Naive B cell (primary cell): ENCODE data around the gene CAST. TPM values are rescaled to one million over a fixed set of nuclear protein-coding genes. Genes with fewer than 3 reads are reported as not detected.

Experiments used
- ATAC-seq, 2 donors: fragments of 150-1000 bp; cut with Tn5 transposase; 2 replicates each; pipeline ENCODE4 v1.10.0; 2021; ENCODE audit warnings: low read depth in 2 of 2, mild to moderate bottlenecking in 2 of 2, moderate library complexity in 2 of 2
- DNase-seq: peaks from one replicate; pipeline ENCODE4 v3.0.0; 2022
- H3K27ac Mint-ChIP-seq, 6 donors: one replicate each; pipeline ENCODE4 v1.8.0; 2020 to 2022; ENCODE audit warnings: mild to moderate bottlenecking in 6 of 6, mixed read lengths in 6 of 6, moderate library complexity in 5 of 6, inconsistent platforms in 2 of 6
- H3K27me3 Mint-ChIP-seq, 3 donors: one replicate each; pipeline ENCODE4 v1.8.0; 2021 to 2022; ENCODE audit warnings: mixed read lengths in 3 of 3, mild to moderate bottlenecking in 1 of 3
- H3K36me3 Mint-ChIP-seq, 2 donors: one replicate each; pipeline ENCODE4 v1.8.0; 2020 to 2022; ENCODE audit warnings: mixed read lengths in 2 of 2, inconsistent platforms in 1 of 2, mild to moderate bottlenecking in 1 of 2
- H3K4me1 Mint-ChIP-seq, 3 donors: one replicate each; pipeline ENCODE4 v1.8.0; 2020 to 2022; ENCODE audit warnings: mixed read lengths in 3 of 3, inconsistent platforms in 1 of 3, mild to moderate bottlenecking in 1 of 3, moderate library complexity in 1 of 3
- H3K4me3 Mint-ChIP-seq, 8 donors: one replicate each; pipeline ENCODE4 v1.8.0; 2020 to 2022; ENCODE audit warnings: mild to moderate bottlenecking in 8 of 8, mixed read lengths in 8 of 8, moderate library complexity in 8 of 8, inconsistent platforms in 2 of 8
- H3K9me3 Mint-ChIP-seq, 7 donors: one replicate each; pipeline ENCODE4 v1.8.0; 2020 to 2022; ENCODE audit warnings: mixed read lengths in 7 of 7, mild to moderate bottlenecking in 5 of 7, inconsistent platforms in 2 of 7, moderate library complexity in 1 of 7
- polyA plus RNA-seq, 6 donors: library from polyadenylated mRNA; unstranded; fragments of 300-500 nt; fragmentation: Illumina TruSeq; gene quantifications; one replicate each; pipeline ENCODE4 v1.2.3, GENCODE V29; 2021; ENCODE audit warnings: low read depth in 6 of 6

Gene CAST
- polyA plus RNA-seq, 6 donors from 2014 or later = 18.2 to 52.9 (median 37.3) TPM

DNA sequence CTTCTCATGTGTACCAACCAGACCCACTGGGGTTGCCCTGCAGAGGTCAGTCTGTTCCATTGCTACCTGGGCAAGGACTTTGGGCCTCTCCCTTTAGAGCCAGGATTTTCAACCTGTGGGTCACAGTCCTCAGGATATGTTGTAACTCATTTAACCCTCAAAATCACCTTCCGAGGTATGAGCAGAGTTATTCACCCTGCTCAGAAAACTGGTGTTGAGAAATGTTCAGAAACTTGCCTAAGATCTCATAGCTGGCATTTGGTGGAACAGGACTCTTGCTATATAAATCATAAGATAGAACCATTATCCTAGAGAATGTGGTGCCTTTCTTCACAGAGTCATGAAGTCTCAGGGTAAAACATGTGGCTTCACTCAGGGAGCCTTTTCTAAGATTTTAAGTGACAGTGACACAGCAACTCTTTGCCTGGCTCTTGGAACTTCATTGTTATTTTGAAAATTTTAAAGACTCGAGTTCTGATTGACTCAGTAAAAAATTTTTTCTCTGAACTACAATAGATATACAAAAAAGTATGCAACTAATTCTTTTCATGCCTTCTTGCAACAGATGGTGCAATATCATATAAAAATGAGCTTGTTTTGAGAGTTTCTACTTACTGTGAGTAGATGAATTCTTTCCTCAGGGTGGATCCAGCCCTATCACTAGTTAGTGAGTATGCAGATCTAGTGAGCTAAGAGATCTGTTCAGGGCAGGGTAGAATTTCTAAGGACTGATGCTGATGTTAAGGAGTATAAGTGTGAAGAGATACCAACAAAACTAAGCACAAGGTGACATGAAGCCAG lies 29.5 kb downstream of the CAST start:
- DNase-seq (no peak), ATAC-seq (no peak)
- Mint-ChIP-seq H3K9me3 (no peaks in the 10 kb centered on the region), H3K27me3 (no peaks in the 10 kb centered on the region), H3K36me3 (peaks cover 7 to 9% of the 10 kb centered on the region in 2 donors), H3K4me3 (no peak overlapping the region), H3K4me1 (peaks cover 9 to 31% (median 13%) of the 10 kb centered on the region in 3 donors), H3K27ac (no peak overlapping the region)

DNA sequence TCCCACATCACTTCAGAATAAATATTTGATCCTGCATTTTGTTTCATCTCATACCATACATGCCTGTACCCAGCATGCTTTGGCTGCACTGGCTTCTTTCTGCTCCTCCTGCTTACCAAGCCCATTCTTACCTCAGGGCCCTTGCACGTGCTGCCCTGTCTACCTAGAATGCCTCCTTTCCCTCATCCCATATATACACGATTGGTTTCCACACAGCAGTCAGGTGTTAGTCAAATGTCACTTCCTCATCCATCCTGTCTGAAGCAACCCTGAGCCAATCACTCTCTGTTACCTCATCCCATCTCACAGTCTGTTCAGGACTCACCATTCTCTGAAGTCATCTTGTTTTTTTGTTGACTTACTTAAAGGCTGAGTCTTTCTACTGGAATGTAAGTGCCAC lies 30.3 kb downstream of the CAST start:
- Mint-ChIP-seq H3K4me1 (peaks cover 4 to 25% (median 5%) of the 10 kb centered on the region in 3 donors), H3K4me3 (no peak overlapping the region), H3K36me3 (peaks cover 7 to 13% of the 10 kb centered on the region in 2 donors), H3K27me3 (no peaks in the 10 kb centered on the region), H3K27ac (no peak overlapping the region), H3K9me3 (no peaks in the 10 kb centered on the region)
- DNase-seq = no peak
- no peak for ATAC-seq

DNA sequence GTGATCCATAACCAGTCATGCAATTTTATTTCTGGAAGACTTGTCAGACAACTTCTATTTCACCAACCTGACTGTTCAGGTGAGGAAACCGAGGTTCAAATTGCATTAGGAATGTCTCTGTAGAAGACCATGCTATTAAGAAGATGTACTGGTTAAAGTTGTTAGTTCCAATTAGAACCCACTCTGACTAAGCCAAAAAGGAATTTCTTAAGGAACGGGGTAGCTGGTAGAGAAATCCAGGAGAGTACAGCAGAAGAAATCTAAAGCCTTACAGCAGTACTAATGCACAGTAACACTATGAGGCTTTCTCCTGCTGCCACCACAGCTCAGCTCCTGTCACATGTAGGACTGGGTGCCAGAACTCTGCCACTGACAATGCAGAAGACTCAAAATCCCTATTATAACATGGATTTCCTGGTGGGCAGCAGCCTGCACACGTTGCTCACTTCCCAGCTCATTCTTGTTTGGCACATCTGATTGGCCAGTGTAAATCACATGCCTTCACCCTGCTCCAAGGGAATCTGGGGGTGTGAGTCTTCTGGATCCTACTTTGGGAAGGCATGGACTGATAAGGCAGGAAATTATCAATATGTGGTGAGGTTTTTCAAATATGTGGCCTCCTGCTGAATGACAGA lies 37.1 kb downstream of the CAST start:
- ATAC-seq (no peak), DNase-seq (no peak)
- Mint-ChIP-seq H3K4me3 (no peak overlapping the region), H3K36me3 (peaks cover 8 to 17% of the 10 kb centered on the region in 2 donors), H3K27ac (peak overlapping the region in 4 of 6 donors; percentile 18 to 92 (median 46)), H3K27me3 (no peaks in the 10 kb centered on the region), H3K9me3 (no peaks in the 10 kb centered on the region), H3K4me1 (peaks cover 18 to 22% (median 19%) of the 10 kb centered on the region in 3 donors)

- H3K4me1 Mint-ChIP-seq = peaks cover 23 to 30% (median 27%) of the 10 kb centered on the region in 3 donors
- DNase-seq (peak; percentile 75), ATAC-seq (peak; percentile 86 to 87)
- no peaks in the 10 kb centered on the region for H3K27me3 Mint-ChIP-seq
- peak overlapping the region; percentile 85 to 97 (median 93) for H3K4me3 Mint-ChIP-seq
- H3K36me3 Mint-ChIP-seq = peaks cover 6 to 8% of the 10 kb centered on the region in 2 donors
- no peaks in the 10 kb centered on the region for H3K9me3 Mint-ChIP-seq
- peak overlapping the region; percentile 94 to 99 (median 96) for H3K27ac Mint-ChIP-seq
Observed at GRCh38 chr5:96702503-96703383, 40.6 kb downstream of the CAST start.

- Mint-ChIP-seq H3K27me3 (no peaks in the 10 kb centered on the region), H3K4me3 (peak overlapping the region; percentile 85 to 97 (median 93)), H3K9me3 (no peaks in the 10 kb centered on the region), H3K4me1 (peaks cover 21 to 31% (median 27%) of the 10 kb centered on the region in 3 donors), H3K36me3 (peaks cover under 1 to 2% of the 10 kb centered on the region in 2 donors), H3K27ac (peak overlapping the region; percentile 94 to 99 (median 96))
- DNase-seq (peak; percentile 55), ATAC-seq (peak; percentile 78 to 80)
Observed at GRCh38 chr5:96703384-96703920, 41.3 kb downstream of the CAST start.

DNA sequence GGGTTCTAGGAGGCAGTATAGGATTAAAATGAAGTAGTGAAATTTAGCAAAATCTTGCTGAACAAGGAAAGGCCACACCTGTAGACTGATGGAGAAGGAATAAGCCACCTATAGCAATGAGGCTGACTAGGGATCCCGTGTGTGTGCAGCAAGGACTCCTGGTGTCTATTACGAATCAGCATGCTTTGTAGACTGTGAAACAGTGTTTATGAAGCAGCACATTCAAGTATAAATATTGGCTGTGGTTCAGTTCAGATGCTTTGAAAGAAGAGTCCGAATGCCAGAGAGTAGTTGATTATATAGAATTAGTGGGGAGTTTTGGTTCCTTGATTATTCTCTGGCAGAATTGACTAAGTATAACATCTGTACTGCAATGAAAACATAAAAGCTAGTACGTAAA lies 41.8 kb downstream of the CAST start:
- DNase-seq (no peak), ATAC-seq (no peak)
- H3K9me3 Mint-ChIP-seq = no peaks in the 10 kb centered on the region
- peaks cover 26 to 35% (median 27%) of the 10 kb centered on the region in 3 donors for H3K4me1 Mint-ChIP-seq
- H3K36me3 Mint-ChIP-seq = no peaks in the 10 kb centered on the region
- no peaks in the 10 kb centered on the region for H3K27me3 Mint-ChIP-seq
- peak overlapping the region in 5 of 8 donors; percentile 91 to 96 (median 93) for H3K4me3 Mint-ChIP-seq
- H3K27ac Mint-ChIP-seq = peak overlapping the region; percentile 94 to 99 (median 96)

- Mint-ChIP-seq H3K9me3 (no peaks in the 10 kb centered on the region), H3K4me3 (no peak overlapping the region), H3K27ac (peak overlapping the region in 1 of 6 donors; percentile 4), H3K27me3 (no peaks in the 10 kb centered on the region), H3K4me1 (peaks cover 29 to 31% (median 29%) of the 10 kb centered on the region in 3 donors), H3K36me3 (no peaks in the 10 kb centered on the region)
- ATAC-seq = no peak
- DNase-seq = no peak
Observed at GRCh38 chr5:96706433-96707111, 44.4 kb downstream of the CAST start.

- Mint-ChIP-seq H3K27ac (peak overlapping the region in 2 of 6 donors; percentile 39 to 43), H3K4me3 (no peak overlapping the region), H3K9me3 (no peaks in the 10 kb centered on the region), H3K36me3 (peaks cover 0 to 8% of the 10 kb centered on the region in 2 donors), H3K27me3 (no peaks in the 10 kb centered on the region), H3K4me1 (peaks cover 26 to 29% (median 27%) of the 10 kb centered on the region in 3 donors)
- DNase-seq = no peak
- no peak for ATAC-seq
Observed at GRCh38 chr5:96708600-96708999, 46.4 kb downstream of the CAST start.

GRCh38 chr5:96709152-96709821 lies 47.1 kb downstream of the CAST start:
- Mint-ChIP-seq H3K27me3 (no peaks in the 10 kb centered on the region), H3K27ac (peak overlapping the region in 1 of 6 donors; percentile 79), H3K4me3 (no peak overlapping the region), H3K9me3 (no peaks in the 10 kb centered on the region), H3K36me3 (peaks cover 0 to 8% of the 10 kb centered on the region in 2 donors), H3K4me1 (peaks cover 22 to 26% (median 25%) of the 10 kb centered on the region in 3 donors)
- ATAC-seq (no peak), DNase-seq (no peak)

DNA sequence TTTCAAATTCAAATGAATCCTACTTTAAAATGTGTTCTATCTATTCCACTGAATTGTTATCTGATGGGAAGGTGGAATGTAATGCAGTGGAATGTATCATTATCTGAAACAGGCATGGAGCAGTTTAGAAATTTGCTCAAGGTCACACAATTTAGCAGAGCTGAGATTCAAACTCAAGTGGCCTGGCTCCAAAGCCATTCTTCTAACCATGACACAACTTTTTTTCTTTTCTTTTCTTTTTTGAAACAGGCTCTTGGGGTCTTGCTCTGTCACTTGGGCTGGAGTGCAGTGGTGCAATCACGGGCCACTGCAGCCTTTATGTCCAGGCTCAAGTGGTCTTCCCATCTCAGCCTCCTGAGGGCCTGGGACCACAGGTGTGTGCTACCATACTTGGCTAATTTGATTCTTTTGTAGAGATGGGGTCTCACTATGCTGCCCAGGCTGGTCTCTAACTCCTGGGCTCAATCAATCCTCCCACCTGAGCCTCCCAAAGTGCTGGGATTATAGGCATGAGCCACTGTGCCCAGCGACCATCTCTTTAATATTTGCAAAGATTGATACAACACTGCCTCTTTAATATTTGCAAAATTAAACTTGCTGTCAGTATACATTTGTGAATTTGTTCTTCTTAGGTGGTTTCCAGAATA lies 50.0 kb downstream of the CAST start:
- H3K36me3 Mint-ChIP-seq = peaks cover 4 to 21% of the 10 kb centered on the region in 2 donors
- no peaks in the 10 kb centered on the region for H3K9me3 Mint-ChIP-seq
- no peaks in the 10 kb centered on the region for H3K27me3 Mint-ChIP-seq
- no peak for DNase-seq
- no peak overlapping the region for H3K4me3 Mint-ChIP-seq
- H3K27ac Mint-ChIP-seq = peak overlapping the region in 3 of 6 donors; percentile 19 to 77 (median 70)
- no peak for ATAC-seq
- peaks cover 22 to 35% (median 31%) of the 10 kb centered on the region in 3 donors for H3K4me1 Mint-ChIP-seq

- Mint-ChIP-seq H3K4me3 (peak overlapping the region in 1 of 8 donors; percentile 48), H3K27me3 (no peaks in the 10 kb centered on the region), H3K36me3 (peaks cover 18 to 24% of the 10 kb centered on the region in 2 donors), H3K4me1 (peaks cover 29 to 41% (median 35%) of the 10 kb centered on the region in 3 donors), H3K9me3 (no peaks in the 10 kb centered on the region), H3K27ac (peak overlapping the region; percentile 53 to 93 (median 63))
- ATAC-seq (peak; percentile 36), DNase-seq (no peak)
Observed at GRCh38 chr5:96714450-96714849, 52.3 kb downstream of the CAST start.
